K562 (cell line): ENCODE data around the gene GALNT13. TPM values are rescaled to one million over a fixed set of nuclear protein-coding genes. Genes with fewer than 3 reads are reported as not detected.
A peak's percentile ranks its signal among the peaks of the same experiment; 100 is the strongest.

ENCODE experiments used
- ATAC-seq: fragments of 200-7000 bp; cut with Tn5 transposase; 3 replicates; pipeline ENCODE4 v1.9.1; 2020; ENCODE audit warnings: moderate library complexity
- Bru-seq: library from RNA; stranded (reverse); fragments of 400-500 nt; gene quantifications from one replicate; lab custom pipeline; 2021; lab: Mats Ljungman, UMichigan
- BruChase-seq, 2 experiments: library from RNA; stranded (reverse); fragments of 400-500 nt; gene quantifications; one replicate each; lab custom pipeline; 2021; lab: Mats Ljungman, UMichigan
- BruUV-seq: library from RNA; stranded (reverse); fragments of 400-500 nt; replicated peaks from 2 replicates; lab custom pipeline; 2021; lab: Mats Ljungman, UMichigan
- CTCF ChIA-PET: fragments of 300-600 bp; formaldehyde crosslinking; extraction: SDS; loops from one replicate; lab custom pipeline; 2021; ENCODE audit warnings: low intra/inter-chr PET ratio; lab: Yijun Ruan, JAX
- POLR2A ChIA-PET: fragments of 300-600, 350-650 bp; sonication (Branson Sonifier 250); formaldehyde crosslinking; extraction: SDS; loops from one replicate; lab custom pipeline; 2021; ENCODE audit warnings: antibody characterized with exemption, inconsistent platforms; lab: Yijun Ruan, JAX
- DNase-seq, 4 experiments: peaks; one replicate each; pipeline versions ENCODE4 v3.0.0 to v3.0.0-alpha.2; 2011 to 2018; ENCODE audit warnings: low spot score in 3 of 4, mixed read lengths in 3 of 4; ENCODE audit errors: extremely low read depth in 1 of 4
- FAIRE-seq: peaks from 2 replicates; lab custom pipeline; 2011; peaks lifted over from hg19 to GRCh38; lab: Jason Lieb, UNC
- H2AFZ ChIP-seq: 2 replicates; pipeline ENCODE4 v1.6.0; 2011; ENCODE audit warnings: low read depth, low read length, control low read depth, inconsistent platforms
- H3K27ac ChIP-seq: fragments of 200-600 bp; 3 replicates; pipeline ENCODE4 v1.8.0; 2011; ENCODE audit warnings: low read depth, mild to moderate bottlenecking, control low read depth, inconsistent platforms, low read length, moderate library complexity, mixed read lengths; ENCODE audit errors: extremely low read depth
- H3K27me3 ChIP-seq, 2 experiments: fragments of 300-600 bp in 1 of 2; 2 replicates in 1 of 2; 3 replicates in 1 of 2; pipeline versions ENCODE4 v1.6.0 to v1.8.0; 2011; ENCODE audit warnings: inconsistent platforms in 2 of 2, low read length in 2 of 2, mild to moderate bottlenecking in 1 of 2, mixed read lengths in 1 of 2, moderate library complexity in 1 of 2; ENCODE audit not compliant: control insufficient read depth in 2 of 2, insufficient read depth in 2 of 2
- H3K36me3 ChIP-seq: fragments of 300-600 bp; 3 replicates; pipeline ENCODE4 v1.8.0; 2011; ENCODE audit warnings: mild to moderate bottlenecking, low read length, inconsistent platforms; ENCODE audit not compliant: control insufficient read depth, insufficient read depth
- H3K4me1 ChIP-seq, 2 experiments: fragments of 200-600 bp in 1 of 2; replicated peaks in 1 of 2; 2 replicates in 1 of 2; 3 replicates in 1 of 2; pipeline versions ENCODE4 v1.5.1 to v1.8.0; 2011; ENCODE audit warnings: inconsistent platforms in 2 of 2, low read length in 2 of 2, mild to moderate bottlenecking in 1 of 2, mixed read lengths in 1 of 2, moderate library complexity in 1 of 2; ENCODE audit not compliant: control insufficient read depth in 2 of 2, insufficient read depth in 2 of 2
- H3K4me2 ChIP-seq: 2 replicates; pipeline ENCODE4 v1.6.1; 2011; ENCODE audit warnings: low read length, control low read depth, inconsistent platforms, mixed read lengths; ENCODE audit not compliant: insufficient read depth
- H3K4me3 ChIP-seq: fragments of 200-600 bp; sonication (generic), shearing (Covaris generic); 2 replicates; pipeline ENCODE4 v1.5.1; 2016; ENCODE audit warnings: control low read depth, inconsistent platforms
- H3K79me2 ChIP-seq: fragments of 200-600 bp; 3 replicates; pipeline ENCODE4 v1.8.0; 2011; ENCODE audit warnings: low read length, inconsistent platforms; ENCODE audit not compliant: control insufficient read depth, insufficient read depth
- H3K9ac ChIP-seq, 2 experiments: 2 replicates each; pipeline versions ENCODE4 v1.6.0 to v1.6.1; 2011; ENCODE audit warnings: low read depth in 2 of 2, low read length in 2 of 2, control low read depth in 1 of 2, inconsistent platforms in 1 of 2, mild to moderate bottlenecking in 1 of 2, mixed read lengths in 1 of 2; ENCODE audit not compliant: insufficient read depth in 1 of 2
- H3K9me1 ChIP-seq: one replicate; pipeline ENCODE4 v1.6.0; 2011; ENCODE audit warnings: inconsistent platforms, mild to moderate bottlenecking, low read length, moderate library complexity; ENCODE audit not compliant: control insufficient read depth, insufficient read depth
- H3K9me3 ChIP-seq: replicated peaks from 2 replicates; pipeline ENCODE4 v1.5.1; 2011; ENCODE audit warnings: low read depth, low read length, inconsistent platforms; ENCODE audit not compliant: control insufficient read depth, insufficient read depth
- H4K20me1 ChIP-seq: replicated peaks from 2 replicates; pipeline ENCODE4 v1.6.1; 2011; ENCODE audit warnings: low read length, inconsistent platforms, mixed read lengths; ENCODE audit not compliant: control insufficient read depth, insufficient read depth
- NFATC3 ChIP-seq: fragments of 450-650 bp; IDR thresholded peaks from 2 replicates; pipeline ENCODE4 v1.6.1; 2017; ENCODE audit warnings: mild to moderate bottlenecking
- RB1 ChIP-seq: fragments of 450-650 bp; IDR thresholded peaks from 2 replicates; pipeline ENCODE4 v1.6.1; 2017; ENCODE audit warnings: low read depth, mild to moderate bottlenecking
- SNIP1 ChIP-seq: fragments of 450-650 bp; IDR thresholded peaks from 2 replicates; pipeline ENCODE4 v1.7.1; 2017; ENCODE audit warnings: low read depth, mild to moderate bottlenecking
- ZEB2 ChIP-seq: fragments of 450-650 bp; IDR thresholded peaks from 2 replicates; pipeline ENCODE4 v1.6.1; 2016
- ZNF121 ChIP-seq: sonication (generic); formaldehyde crosslinking; conservative IDR thresholded peaks from 2 replicates; pipeline ENCODE4 v1.8.0; 2022; ENCODE audit warnings: missing genetic modification reagents
- ZNF347 ChIP-seq: fragments of 450-650 bp; formaldehyde crosslinking; IDR thresholded peaks from 2 replicates; pipeline ENCODE4 v1.4.0; 2020; ENCODE audit warnings: low read depth, mild to moderate bottlenecking, moderate library complexity
- ZNF644 ChIP-seq: fragments of 200-800 bp; sonication (Bioruptor generic); IDR thresholded peaks from 2 replicates; pipeline ENCODE4 v1.6.1; 2016; ENCODE audit warnings: low read depth, missing genetic modification characterization, missing compliant biosample characterization
- WGBS: fragments of 100-300 bp; shearing (Covaris generic); methylation state at CpG from one replicate; pipeline ENCODE4 v1.1.6; 2016; ENCODE audit warnings: low coverage, mixed read lengths; ENCODE audit not compliant: insufficient coverage; ENCODE audit errors: missing lambda C conversion rate; 5-methylcytosine and 5-hydroxymethylcytosine counted together
- in situ Hi-C: fragments of 300-500 bp; cut with MboI; formaldehyde crosslinking; loops from 4 replicates; pipeline ENCODE4 v1.15.0; 2018; ENCODE audit warnings: inconsistent platforms, mixed read lengths
- intact Hi-C: fragments of 100-400 bp; cut with micrococcal nuclease; formaldehyde crosslinking; loops from 2 replicates; pipeline ENCODE4 v1.14.2; 2022
- long read RNA-seq, 3 experiments: library from polyadenylated mRNA in 2 of 3; library from RNA in 1 of 3; unstranded in 2 of 3; stranded (forward) in 1 of 3; transcript quantifications; one replicate each; pipeline ENCODE4 v2.0.0, GENCODE V29; 2019 to 2022
- polyA minus RNA-seq, 3 experiments: library from RNA; depleted of rRNA, polyadenylated mRNA; stranded (reverse); fragments of >200 nt; gene quantifications; 2 replicates each; pipeline ENCODE4 v1.2.3, GENCODE V29; 2011
- polyA plus RNA-seq, 8 experiments: library from polyadenylated mRNA; depleted of rRNA in 4 of 8; stranded (reverse) in 5 of 8; unstranded in 3 of 8; fragments of >200 nt; fragmentation: Nextera tagmentation in 2 of 8; fragmentation: Illumina TruSeq in 1 of 8; extraction: Ambion mirVana in 2 of 8; extraction: Trizol in 1 of 8; gene quantifications; 2 replicates each; pipeline versions ENCODE4 v1.2.1 to v1.2.3, GENCODE V29; 2011 to 2014; ENCODE audit warnings: inconsistent platforms in 1 of 8, missing spikeins in 1 of 8
- total RNA-seq, 7 experiments: library from RNA; depleted of rRNA in 6 of 7; stranded (reverse); fragments of >200 nt in 6 of 7; fragmentation: Illumina TruSeq in 2 of 7; extraction: Trizol in 2 of 7; gene quantifications; 2 replicates each; pipeline versions ENCODE4 v1.2.1 to v1.2.3, GENCODE V29; 2011 to 2021; ENCODE audit warnings: low replicate concordance in 1 of 7
- TF ChIP-seq, protein P1 (sequence below): fragments of 450-650 bp; formaldehyde crosslinking; IDR thresholded peaks from 2 replicates; pipeline ENCODE4 v1.4.0; 2022; ENCODE audit warnings: missing genetic modification characterization

GALNT13 gene
- total RNA-seq (2011; cell fraction: chromatin; rRNA removed; ENCODE audit: low replicate concordance), result not detected in 2 replicates
- total RNA-seq (2011; cell fraction: nucleolus; rRNA removed), result not detected in 2 replicates
- not detected in 2 replicates for total RNA-seq (2011; cell fraction: nucleoplasm; rRNA removed)
- total RNA-seq (2014; rRNA removed) (not detected in 2 replicates), total RNA-seq (2014; rRNA removed; fragmentation: Illumina TruSeq; extraction: Trizol) (not detected in 2 replicates), total RNA-seq (2015; rRNA removed; fragmentation: Illumina TruSeq; extraction: Trizol) (not detected in 2 replicates), total RNA-seq (2021) (not detected in 2 replicates), polyA plus RNA-seq (2011; rRNA removed) (not detected in 2 replicates), polyA plus RNA-seq (2014; fragmentation: Illumina TruSeq; extraction: Trizol) (not detected in 2 replicates), polyA plus RNA-seq (2014; fragmentation: Nextera tagmentation; extraction: Ambion mirVana) (not detected), polyA plus RNA-seq (2014; rRNA removed) (not detected in 2 replicates), polyA minus RNA-seq (2011; rRNA and poly(A)+ RNA removed) (not detected in 2 replicates), Bru-seq, nascent RNA (percentile 1 among the genes with signal in this experiment), BruChase-seq, experiment 1, labeled RNA remaining after a 2-hour chase (percentile 3 among the genes with signal in this experiment), BruChase-seq, experiment 2, labeled RNA remaining after a 6-hour chase (percentile 2 among the genes with signal in this experiment)
- not detected in 2 replicates for polyA plus RNA-seq (2011; cell fraction: cytosol; rRNA removed)
- polyA plus RNA-seq (2011; cell fraction: nucleus; rRNA removed), result not detected in 2 replicates
- not detected in 2 replicates for polyA plus RNA-seq (2012)
- not detected in 2 replicates for polyA minus RNA-seq (2011; cell fraction: cytosol; rRNA and poly(A)+ RNA removed)
- polyA minus RNA-seq (2011; cell fraction: nucleus; rRNA and poly(A)+ RNA removed), result not detected in 2 replicates
- long read RNA-seq, experiment 1, result 0 reads
- long read RNA-seq, experiment 2, result 0 reads
- long read RNA-seq, experiment 3, result 0 reads

DNA sequence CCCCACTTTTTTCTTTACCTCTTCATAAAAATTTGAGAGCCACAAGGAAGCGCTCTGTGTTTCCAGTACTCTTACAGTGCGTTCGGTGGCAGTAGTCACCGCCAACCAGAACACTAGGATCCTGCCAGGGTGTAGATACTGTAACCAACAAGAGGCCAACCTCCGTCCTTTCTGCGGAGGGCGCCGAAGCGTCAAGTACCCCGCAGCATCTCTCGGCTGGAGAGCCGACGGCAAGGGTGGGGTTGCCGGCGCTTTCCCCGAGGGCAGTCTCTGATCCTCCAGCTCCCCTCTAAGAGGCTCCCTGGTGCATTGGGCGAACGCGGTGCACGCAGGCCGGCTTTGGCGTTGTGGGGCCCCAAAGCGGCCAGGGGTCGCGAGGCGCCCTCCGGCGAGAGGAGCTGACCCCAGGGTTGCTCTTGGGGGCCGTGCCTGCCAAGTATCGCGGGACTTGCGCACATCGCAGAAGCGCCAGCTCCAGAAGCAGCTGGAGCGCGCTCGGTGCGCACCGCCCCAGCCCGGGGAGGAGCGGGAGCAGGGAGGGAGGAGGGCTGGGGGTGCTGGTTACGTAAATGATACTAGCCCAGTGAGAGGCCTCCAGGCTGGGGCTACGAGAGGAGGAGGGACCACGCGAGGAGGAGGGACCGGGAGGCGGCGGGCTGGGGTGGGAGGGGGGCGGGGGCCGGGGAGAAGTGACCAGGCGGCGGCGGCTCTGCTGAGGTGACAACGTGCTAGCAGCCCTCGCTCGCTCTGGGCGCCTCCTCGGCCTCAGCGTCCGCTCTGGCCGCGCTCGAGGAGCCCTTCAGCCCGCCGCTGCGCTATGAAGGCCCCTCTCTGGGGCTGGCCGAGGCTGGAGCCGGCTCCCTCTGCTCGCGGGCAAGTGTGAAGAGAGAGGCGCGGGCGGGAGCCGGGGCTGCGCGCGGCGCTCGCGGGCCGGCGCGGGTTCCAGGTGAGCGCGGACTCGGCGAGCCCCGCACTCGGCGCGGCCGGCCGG is at the start of gene GALNT13:
GALNT13 (plus strand) TSS at position 692 of the 991 bp plus-strand sequence.
- CTCF ChIA-PET, result no interaction called here
- Histone ChIP-seq H2AFZ (no peak within 1 kb of the TSS), H3K27me3 (no peaks in the 10 kb centered on the region), H4K20me1 (no peaks in the 10 kb centered on the region), H3K4me1 (no peaks in the 10 kb centered on the region), H3K79me2 (no peaks in the 10 kb centered on the region), H3K4me2 (no peak within 1 kb of the TSS), H3K27ac (no peak within 1 kb of the TSS), H3K9me1 (no peaks in the 10 kb centered on the region), H3K4me3 (no peak within 1 kb of the TSS), H3K9me3 (no peaks in the 10 kb centered on the region), H3K9ac (no peak within 1 kb of the TSS), H3K36me3 (no peaks in the 10 kb centered on the region)
- no peak for TF ChIP-seq ZNF644 (tag)
- no peak for TF ChIP-seq SNIP1
- no peak for TF ChIP-seq ZNF347 (CRISPR knock-in tag)
- TF ChIP-seq RB1, result no peak
- TF ChIP-seq ZNF121, result no peak
- no peak for TF ChIP-seq NFATC3
- no peak for TF ChIP-seq ZEB2
- TF ChIP-seq, protein P1, sequence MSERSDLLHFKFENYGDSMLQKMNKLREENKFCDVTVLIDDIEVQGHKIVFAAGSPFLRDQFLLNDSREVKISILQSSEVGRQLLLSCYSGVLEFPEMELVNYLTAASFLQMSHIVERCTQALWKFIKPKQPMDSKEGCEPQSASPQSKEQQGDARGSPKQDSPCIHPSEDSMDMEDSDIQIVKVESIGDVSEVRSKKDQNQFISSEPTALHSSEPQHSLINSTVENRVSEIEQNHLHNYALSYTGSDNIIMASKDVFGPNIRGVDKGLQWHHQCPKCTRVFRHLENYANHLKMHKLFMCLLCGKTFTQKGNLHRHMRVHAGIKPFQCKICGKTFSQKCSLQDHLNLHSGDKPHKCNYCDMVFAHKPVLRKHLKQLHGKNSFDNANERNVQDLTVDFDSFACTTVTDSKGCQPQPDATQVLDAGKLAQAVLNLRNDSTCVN, result no peak
- no peak for DNase-seq
- intact Hi-C loops, result no loop called here
- FAIRE-seq, result no peak
- BruUV-seq, result no TSS peak
- WGBS, result 13% methylated on average over 36 of the region's 93 CpGs
- in situ Hi-C loops, result no loop called here
- POLR2A ChIA-PET, result no interaction called here
- ATAC-seq, result no peak
